ENCODE measurements around the gene TCF7L1.

DNA sequence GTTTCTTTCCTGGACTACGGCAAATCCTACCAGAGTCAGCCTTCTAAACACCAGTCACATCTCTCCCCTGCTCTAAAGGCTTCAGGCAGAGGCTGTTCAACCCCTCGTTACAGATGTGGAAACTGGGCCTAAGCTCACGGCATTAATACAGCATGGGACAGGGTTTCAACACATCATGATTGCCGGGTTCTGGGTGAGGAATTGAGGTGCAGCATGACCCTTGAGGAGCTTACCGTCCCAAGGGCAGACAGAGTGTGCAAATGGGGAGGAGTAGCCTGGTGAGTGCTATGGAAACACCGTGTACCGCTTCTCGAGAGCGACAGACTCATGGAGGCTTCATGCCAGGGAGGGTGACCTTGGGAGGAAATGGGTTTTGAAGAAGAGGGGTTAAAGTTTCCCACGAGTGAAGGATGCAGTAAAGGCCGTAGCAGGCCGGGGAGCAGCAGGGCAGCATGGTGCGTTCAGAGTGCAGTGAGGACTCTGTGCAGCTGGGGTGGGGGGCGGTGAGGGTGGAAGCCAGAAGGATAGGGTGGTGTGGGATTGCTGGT lies 143.5 kb downstream of the TCF7L1 start:
- TF ChIP-seq, protein P1, sequence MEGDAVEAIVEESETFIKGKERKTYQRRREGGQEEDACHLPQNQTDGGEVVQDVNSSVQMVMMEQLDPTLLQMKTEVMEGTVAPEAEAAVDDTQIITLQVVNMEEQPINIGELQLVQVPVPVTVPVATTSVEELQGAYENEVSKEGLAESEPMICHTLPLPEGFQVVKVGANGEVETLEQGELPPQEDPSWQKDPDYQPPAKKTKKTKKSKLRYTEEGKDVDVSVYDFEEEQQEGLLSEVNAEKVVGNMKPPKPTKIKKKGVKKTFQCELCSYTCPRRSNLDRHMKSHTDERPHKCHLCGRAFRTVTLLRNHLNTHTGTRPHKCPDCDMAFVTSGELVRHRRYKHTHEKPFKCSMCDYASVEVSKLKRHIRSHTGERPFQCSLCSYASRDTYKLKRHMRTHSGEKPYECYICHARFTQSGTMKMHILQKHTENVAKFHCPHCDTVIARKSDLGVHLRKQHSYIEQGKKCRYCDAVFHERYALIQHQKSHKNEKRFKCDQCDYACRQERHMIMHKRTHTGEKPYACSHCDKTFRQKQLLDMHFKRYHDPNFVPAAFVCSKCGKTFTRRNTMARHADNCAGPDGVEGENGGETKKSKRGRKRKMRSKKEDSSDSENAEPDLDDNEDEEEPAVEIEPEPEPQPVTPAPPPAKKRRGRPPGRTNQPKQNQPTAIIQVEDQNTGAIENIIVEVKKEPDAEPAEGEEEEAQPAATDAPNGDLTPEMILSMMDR (IDR thresholded peaks at IDR 0.05): no peak
- TF ChIP-seq EP300 (IDR thresholded peaks at IDR 0.05) (no peak), POLR2AphosphoS5 (IDR thresholded peaks at IDR 0.05) (no peak), POLR2A (IDR thresholded peaks at IDR 0.05; ENCODE audit: low read depth) (no peak)

Data from esophagus muscularis mucosa (tissue), 4 donors.